Chondrocyte (in vitro differentiated cells): Measurements from ENCODE around the gene CEP72. TPM values are rescaled to one million over a fixed set of nuclear protein-coding genes. Genes with fewer than 3 reads are reported as not detected.
A peak's percentile ranks its signal among the peaks of the same experiment; 100 is the strongest.

ENCODE experiments used
- DNase-seq: peaks from one replicate; pipeline ENCODE4 v3.0.0; 2021; ENCODE audit warnings: mixed read lengths, low spot score
- H3K27ac Mint-ChIP-seq: one replicate; pipeline ENCODE4 v1.8.0; 2021; ENCODE audit warnings: mild to moderate bottlenecking, moderate library complexity, mixed read lengths; ENCODE audit not compliant: unreplicated experiment
- H3K27me3 Mint-ChIP-seq: 2 replicates; pipeline ENCODE4 v1.8.0; 2021; ENCODE audit warnings: low read depth, mixed read lengths
- H3K36me3 Mint-ChIP-seq: 2 replicates; pipeline ENCODE4 v1.8.0; 2021; ENCODE audit warnings: low read depth, mixed read lengths
- H3K4me1 Mint-ChIP-seq: 2 replicates; pipeline ENCODE4 v1.8.0; 2021; ENCODE audit warnings: low read depth, mild to moderate bottlenecking, mixed read lengths
- H3K4me3 Mint-ChIP-seq: one replicate; pipeline ENCODE4 v1.8.0; 2021; ENCODE audit warnings: mild to moderate bottlenecking, moderate library complexity, mixed read lengths; ENCODE audit not compliant: unreplicated experiment
- H3K9me3 Mint-ChIP-seq: 2 replicates; pipeline ENCODE4 v1.8.0; 2021; ENCODE audit warnings: low read depth, mixed read lengths
- total RNA-seq: library from RNA; stranded (reverse); gene quantifications from 3 replicates; pipeline ENCODE4 v1.2.1, GENCODE V29; 2021
- TF ChIP-seq, protein P1 (sequence below): fragments of 200-600 bp; sonication (generic); IDR thresholded peaks from 2 replicates; pipeline ENCODE4 v1.5.0; 2021; ENCODE audit warnings: antibody characterized with exemption, mild to moderate bottlenecking, moderate library complexity

CEP72 gene
- total RNA-seq, 1 donor from 2014 or later: 3.3 TPM

DNA sequence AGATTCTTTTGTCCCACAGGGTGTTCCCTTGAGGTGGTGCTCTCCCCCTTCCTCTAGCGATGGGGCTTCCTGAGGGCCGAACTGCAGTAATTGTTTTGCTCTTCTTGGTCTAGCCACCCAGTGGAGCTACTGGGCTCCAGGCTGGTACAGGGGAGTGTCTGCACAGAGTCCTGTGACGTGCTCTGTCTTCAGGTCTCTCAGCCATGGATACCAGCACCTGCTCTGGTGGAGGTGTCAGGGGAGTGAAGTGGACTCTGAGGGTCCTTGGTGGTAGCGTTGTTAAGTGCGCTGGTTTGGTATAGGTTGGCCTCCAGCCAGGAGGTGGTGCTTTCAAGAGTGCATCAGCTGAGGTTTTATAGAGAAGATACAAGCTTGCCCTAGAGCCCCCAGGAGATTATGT lies 20.4 kb upstream of the CEP72 start:
- Mint-ChIP-seq H3K4me1 (peaks cover 23% of the 10 kb centered on the region), H3K36me3 (no peaks in the 10 kb centered on the region), H3K9me3 (peaks cover 12% of the 10 kb centered on the region), H3K27me3 (peaks cover 28% of the 10 kb centered on the region), H3K4me3 (no peak overlapping the region), H3K27ac (no peak overlapping the region)
- TF ChIP-seq, protein P1, sequence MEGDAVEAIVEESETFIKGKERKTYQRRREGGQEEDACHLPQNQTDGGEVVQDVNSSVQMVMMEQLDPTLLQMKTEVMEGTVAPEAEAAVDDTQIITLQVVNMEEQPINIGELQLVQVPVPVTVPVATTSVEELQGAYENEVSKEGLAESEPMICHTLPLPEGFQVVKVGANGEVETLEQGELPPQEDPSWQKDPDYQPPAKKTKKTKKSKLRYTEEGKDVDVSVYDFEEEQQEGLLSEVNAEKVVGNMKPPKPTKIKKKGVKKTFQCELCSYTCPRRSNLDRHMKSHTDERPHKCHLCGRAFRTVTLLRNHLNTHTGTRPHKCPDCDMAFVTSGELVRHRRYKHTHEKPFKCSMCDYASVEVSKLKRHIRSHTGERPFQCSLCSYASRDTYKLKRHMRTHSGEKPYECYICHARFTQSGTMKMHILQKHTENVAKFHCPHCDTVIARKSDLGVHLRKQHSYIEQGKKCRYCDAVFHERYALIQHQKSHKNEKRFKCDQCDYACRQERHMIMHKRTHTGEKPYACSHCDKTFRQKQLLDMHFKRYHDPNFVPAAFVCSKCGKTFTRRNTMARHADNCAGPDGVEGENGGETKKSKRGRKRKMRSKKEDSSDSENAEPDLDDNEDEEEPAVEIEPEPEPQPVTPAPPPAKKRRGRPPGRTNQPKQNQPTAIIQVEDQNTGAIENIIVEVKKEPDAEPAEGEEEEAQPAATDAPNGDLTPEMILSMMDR: no peak
- DNase-seq: peak; percentile 46

- Mint-ChIP-seq H3K27ac (no peak overlapping the region), H3K27me3 (peaks cover 30% of the 10 kb centered on the region), H3K9me3 (peaks cover 12% of the 10 kb centered on the region), H3K4me3 (no peak overlapping the region), H3K36me3 (no peaks in the 10 kb centered on the region), H3K4me1 (peaks cover 23% of the 10 kb centered on the region)
- TF ChIP-seq, protein P1: no peak
- DNase-seq: peak; percentile 52
These were observed 20.0 kb upstream of the CEP72 start for GRCh38 chr5:592158-592557.

- Mint-ChIP-seq H3K9me3 (peaks cover 12% of the 10 kb centered on the region), H3K27me3 (peaks cover 40% of the 10 kb centered on the region), H3K27ac (no peak overlapping the region), H3K36me3 (no peaks in the 10 kb centered on the region), H3K4me3 (no peak overlapping the region), H3K4me1 (peaks cover 23% of the 10 kb centered on the region)
- TF ChIP-seq, protein P1: no peak
- DNase-seq: peak; percentile 53
These were observed 18.6 kb upstream of the CEP72 start for GRCh38 chr5:593511-593910.

DNA sequence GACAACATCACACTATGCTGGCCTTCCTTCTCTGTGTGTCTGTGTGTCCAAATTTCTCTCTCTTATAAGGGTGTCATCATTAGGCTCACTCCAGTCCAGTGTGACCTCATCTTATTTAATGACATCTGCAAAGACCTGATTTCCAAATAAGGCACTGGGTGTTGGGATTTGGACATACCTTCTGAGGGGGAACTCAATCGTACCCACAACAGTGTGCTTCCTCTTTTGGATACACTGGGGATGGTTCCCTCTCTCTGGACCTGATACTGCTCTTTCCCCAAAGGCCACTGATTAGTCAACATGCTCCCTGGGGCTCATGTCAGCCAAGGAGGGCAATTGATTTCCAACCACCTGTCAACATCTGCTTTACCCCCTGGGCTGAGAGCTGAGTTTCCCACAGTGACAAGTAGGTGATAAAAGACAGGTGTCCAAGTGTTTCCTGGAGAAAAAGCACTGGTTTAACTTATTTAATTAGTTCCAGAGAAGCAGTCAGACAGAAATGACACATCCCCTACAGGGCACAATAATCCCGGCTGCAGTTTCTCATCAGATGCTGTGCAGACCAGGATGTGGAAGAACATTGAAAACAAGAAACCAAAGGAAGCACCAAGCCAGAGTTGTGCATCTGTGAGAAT lies 17.8 kb upstream of the CEP72 start:
- no peaks in the 10 kb centered on the region for H3K36me3 Mint-ChIP-seq
- peaks cover 23% of the 10 kb centered on the region for H3K4me1 Mint-ChIP-seq

GRCh38 chr5:595285-595875 lies 16.8 kb upstream of the CEP72 start:
- H3K9me3 Mint-ChIP-seq: peaks cover 12% of the 10 kb centered on the region
- H3K27me3 Mint-ChIP-seq: peaks cover 48% of the 10 kb centered on the region
- no peaks in the 10 kb centered on the region for H3K36me3 Mint-ChIP-seq
- no peak overlapping the region for H3K27ac Mint-ChIP-seq
- peaks cover 13% of the 10 kb centered on the region for H3K4me1 Mint-ChIP-seq
- H3K4me3 Mint-ChIP-seq: no peak overlapping the region
- DNase-seq: no peak
- TF ChIP-seq, protein P1: no peak

More for the DNA sequence above, 17.8 kb upstream of the CEP72 start:
- peaks cover 12% of the 10 kb centered on the region for H3K9me3 Mint-ChIP-seq
- no peak overlapping the region for H3K4me3 Mint-ChIP-seq
- TF ChIP-seq, protein P1: no peak
- H3K27me3 Mint-ChIP-seq: peaks cover 45% of the 10 kb centered on the region
- H3K27ac Mint-ChIP-seq: no peak overlapping the region
- peak; percentile 12 for DNase-seq
